GM23248 (cell line): ENCODE measurements around the gene LCLAT1.

Experiments
- EZH2 ChIP-seq: fragments of 200-600 bp; sonication (generic); IDR thresholded peaks from 2 replicates; pipeline ENCODE4 v1.6.1; 2018; ENCODE audit warnings: antibody characterized with exemption, mild to moderate bottlenecking; ENCODE audit not compliant: insufficient read depth, poor library complexity, severe bottlenecking
- EZH2phosphoT487 ChIP-seq: fragments of 200-600 bp; sonication (generic); IDR thresholded peaks from 2 replicates; pipeline ENCODE4 v1.6.1; 2018; ENCODE audit warnings: antibody characterized with exemption, moderate library complexity, mild to moderate bottlenecking, low read depth; ENCODE audit not compliant: insufficient read depth

DNA sequence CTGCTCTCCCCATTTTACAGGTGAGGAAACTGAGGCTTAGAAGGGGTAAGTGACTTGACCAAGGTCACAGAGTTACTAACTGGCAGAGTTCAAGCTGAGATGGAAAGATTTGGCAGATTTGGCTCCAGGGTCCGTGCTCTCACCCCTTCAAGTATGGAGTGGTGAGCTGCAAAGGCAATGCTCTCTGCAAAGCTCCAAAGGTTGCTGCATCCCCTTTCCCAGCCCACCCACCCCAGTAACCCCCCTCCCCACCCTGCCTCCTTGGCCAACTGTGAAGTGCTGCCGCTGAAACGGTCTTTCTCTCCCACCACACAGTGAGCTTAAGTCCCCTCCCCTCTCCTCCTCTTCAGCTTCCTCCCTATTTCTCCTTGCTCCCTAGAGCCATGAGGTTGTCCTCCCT is 207.4 kb downstream of the LCLAT1 start:
- TF ChIP-seq EZH2, result no peak
- TF ChIP-seq EZH2phosphoT487, result no peak
